Left hindlimb (tissue), 1 donor: ENCODE data around the gene AOAH.

Experiments used
- DNase-seq: peaks from one replicate; pipeline ENCODE4 v3.0.0-alpha.2; 2018

AOAH gene

GRCh38 chr7:36599645-36600313, 124.5 kb downstream of the AOAH start:
- no peak for DNase-seq

DNA sequence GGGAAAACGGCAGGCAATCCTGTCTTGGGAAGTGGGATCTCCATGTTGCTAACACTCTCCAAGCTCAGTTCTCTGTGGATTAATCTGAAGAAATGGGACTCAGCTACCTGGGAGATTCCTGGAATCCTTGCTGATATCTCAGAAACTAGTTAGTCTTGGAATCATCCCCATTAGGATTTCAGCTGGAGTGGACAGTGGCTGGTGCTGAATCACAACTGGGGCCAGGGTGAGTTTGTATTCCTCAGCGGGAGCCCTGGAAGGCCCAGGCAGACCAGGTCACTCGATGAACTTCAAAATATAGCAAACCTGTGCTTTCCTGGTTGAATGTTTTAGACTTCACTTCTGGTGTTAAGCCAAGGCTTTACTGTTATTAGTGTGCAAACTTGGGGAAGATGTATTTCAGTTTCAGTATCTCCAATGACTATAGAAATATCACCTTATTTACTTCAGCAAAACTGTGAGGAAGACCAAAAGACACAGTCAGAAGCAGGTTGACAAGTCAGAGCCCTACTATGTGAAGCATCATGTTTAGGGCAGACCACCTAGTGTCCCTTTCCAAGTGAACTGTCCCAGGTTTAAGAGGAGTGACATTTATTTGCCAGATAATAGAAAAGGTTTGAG, 126.1 kb downstream of the AOAH start:
- no peak for DNase-seq

DNA sequence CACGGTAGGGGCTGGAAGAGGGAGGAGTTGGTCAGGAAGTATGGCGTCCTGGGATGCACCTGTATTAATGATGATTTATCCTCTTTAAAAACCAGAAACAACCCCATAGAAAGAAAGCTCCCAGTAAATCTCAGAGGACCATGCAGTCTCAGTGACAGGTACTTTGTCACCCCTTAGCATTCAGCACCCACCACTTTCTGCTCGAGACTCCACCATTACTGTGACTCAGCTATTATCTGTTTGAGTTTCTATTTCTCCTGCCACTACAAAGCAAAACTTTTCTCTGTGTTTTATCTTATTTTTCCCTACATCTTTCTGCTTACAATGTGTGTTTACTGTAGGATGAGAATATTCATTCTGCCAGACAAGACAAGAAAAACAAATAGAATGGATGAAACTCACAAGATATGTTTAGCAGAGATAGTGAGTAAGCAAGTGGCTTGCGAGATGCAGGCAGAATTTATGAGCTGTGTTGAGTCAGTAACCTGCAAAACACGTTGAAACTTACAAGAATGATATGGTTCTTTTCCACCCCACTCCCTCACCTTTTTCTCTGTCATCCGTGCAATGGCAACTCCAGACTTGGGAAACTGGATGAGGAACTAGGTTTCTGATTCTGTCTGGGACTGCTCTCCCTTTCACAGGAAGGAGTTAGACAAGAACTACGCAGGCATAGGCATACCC, 127.1 kb downstream of the AOAH start:
- no peak for DNase-seq

GRCh38 chr7:36594445-36594844, 129.8 kb downstream of the AOAH start:
- no peak for DNase-seq

- DNase-seq: no peak
Measured at GRCh38 chr7:36591636-36592035, 132.7 kb downstream of the AOAH start.

- no peak for DNase-seq
Measured at GRCh38 chr7:36589391-36589790, 134.9 kb downstream of the AOAH start.

DNA sequence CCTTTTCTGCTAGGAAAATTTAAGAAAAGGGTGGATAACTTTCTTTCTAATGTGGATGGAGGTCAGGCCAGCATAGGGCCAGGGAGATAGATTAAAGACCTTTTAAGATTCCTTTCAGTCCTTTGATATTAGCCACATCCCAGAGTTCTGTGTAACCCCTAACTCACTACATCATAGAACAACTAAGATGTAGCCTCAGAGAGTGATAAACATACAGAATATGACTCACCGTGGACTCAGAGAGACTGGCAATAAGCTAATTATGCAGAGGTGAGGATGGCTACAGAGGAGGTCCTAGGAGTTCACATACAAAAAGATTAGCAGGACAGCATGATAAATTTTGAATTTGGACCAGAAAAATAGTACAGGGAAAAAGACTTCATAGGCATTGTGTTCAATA, 141.0 kb downstream of the AOAH start:
- DNase-seq: no peak

DNA sequence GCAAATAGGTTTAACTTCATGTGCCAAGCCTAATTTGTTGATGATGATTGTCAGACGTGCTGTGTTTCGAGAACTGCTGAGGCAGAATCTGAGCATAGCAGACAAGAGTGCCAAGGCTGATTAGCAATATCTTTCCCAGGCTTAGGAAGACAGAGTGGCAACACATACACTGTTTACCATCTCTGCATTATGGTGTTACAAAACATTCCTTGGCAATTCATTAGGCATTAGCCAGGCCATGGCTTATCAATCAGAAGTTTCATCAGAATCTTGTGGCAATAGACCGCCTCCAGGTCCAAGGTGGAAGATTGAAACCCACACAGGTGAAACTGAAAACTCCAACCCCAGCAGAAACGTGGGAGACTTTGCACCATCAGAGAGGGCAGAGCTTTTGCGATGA, 148.5 kb downstream of the AOAH start:
- DNase-seq: no peak

DNA sequence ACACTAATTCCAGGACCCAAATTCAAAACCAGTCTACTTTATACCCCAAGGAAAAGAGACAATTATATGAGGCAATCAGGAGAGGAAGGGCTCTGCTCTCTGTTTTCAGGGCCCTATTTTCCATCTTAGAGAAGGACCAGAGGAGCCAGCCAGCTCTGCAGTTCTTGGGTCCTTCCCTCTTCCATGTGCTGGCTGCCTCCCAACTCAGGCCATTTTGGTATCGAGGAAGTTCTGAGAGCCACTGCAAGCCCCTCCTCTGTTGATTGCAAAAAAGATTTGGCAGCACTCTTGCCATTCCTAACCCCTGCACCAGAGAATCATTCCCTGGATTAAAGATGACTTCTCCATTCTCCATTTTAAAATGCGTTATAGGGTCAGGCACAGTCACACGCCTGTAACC, 151.2 kb downstream of the AOAH start:
- no peak for DNase-seq

DNA sequence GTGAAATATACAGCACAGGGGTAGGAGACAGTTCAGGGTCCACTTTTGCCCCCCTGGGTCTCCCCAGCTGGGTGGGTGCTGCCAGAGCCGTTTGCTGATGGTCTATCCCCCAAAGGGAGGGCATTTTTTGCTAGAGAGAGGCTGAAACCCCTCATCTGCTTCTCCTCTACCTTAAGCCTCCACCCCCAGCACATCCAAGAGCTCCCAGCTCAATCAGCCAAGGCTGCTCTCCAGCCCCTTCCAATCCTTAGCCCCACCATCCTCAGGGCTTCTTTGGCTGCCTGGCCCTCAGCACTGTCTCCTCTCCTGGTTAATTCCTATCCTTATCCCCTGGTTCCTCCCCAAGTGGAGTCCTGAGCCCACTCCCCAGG, 153.1 kb downstream of the AOAH start:
- DNase-seq: no peak

GRCh38 chr7:36570528-36571189, 153.6 kb downstream of the AOAH start:
- DNase-seq: no peak

DNA sequence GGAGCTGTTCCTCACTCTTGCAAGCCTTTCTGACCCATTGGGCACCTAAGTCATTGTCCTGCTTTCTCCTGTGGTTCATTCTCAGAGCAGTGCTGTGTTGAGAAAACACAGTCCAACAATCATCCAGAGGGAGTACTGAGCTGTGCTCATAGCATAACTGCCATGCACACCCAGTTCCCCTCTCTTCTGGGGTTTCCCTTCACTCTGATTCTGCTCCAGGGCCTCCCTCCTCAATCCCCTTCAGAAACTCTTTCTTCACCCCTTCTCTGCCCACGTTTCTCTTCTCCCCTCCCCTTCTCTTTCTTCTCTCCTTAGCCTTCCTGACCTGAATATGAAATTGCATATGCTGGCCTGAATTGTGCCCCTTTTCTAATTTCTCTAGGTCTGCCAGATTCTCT, 155.8 kb downstream of the AOAH start:
- no peak for DNase-seq

DNA sequence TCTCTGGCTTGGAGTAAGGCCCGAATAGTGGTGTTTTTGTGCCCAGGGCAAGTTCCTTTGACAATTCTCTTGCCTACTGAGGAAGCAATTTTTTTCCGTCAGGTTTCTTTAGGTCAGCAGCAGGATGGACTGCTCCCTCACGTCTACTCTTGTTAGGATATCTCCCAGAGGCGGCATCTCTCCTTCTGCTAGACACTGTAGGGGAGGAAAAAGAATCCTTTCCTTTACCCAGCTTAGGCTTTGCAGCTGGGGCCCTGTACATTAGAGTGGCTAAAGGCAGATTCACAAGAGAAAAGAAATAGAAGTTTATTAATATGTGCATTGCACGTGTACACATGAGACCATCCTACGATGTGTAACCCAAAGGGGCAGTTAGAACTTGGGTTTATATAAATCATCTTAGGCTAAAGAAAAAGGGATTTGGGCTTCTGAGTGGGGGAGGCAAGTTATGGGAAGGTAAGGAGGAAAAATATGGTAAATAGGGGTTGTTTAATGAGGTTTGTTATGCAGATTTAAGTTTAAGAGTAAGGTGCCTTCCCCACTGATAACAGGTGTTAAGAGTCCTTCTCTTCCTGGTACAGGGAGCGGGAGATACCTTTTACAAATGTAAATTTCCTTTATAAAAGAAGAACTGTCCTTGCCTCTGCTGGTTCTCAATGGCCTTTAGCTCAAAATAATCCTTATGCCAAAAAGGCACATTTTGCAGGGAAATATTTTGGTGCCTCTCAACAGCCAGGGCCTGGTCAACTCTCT, 156.4 kb downstream of the AOAH start:
- DNase-seq: no peak

GRCh38 chr7:36565792-36566356, 158.4 kb downstream of the AOAH start:
- no peak for DNase-seq

DNA sequence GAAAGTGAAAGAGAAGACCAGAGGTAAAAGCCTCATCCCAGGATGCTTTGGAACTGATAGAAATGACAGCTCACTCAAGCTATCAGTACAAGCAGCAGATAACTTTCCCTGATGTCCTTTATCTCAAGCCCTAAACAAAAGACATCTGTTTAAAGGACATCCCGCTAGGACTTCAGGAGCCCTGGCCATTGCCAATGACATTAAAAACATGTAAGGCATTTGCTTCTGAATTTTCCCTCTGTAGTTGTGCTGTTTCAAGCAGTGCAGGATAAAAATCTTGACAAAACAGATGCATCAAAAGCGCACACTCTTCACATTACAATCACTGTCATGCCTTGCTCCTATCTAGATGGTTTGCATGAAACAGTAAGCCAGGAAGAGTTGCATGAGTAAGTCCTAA, 159.8 kb downstream of the AOAH start:
- DNase-seq: no peak

DNA sequence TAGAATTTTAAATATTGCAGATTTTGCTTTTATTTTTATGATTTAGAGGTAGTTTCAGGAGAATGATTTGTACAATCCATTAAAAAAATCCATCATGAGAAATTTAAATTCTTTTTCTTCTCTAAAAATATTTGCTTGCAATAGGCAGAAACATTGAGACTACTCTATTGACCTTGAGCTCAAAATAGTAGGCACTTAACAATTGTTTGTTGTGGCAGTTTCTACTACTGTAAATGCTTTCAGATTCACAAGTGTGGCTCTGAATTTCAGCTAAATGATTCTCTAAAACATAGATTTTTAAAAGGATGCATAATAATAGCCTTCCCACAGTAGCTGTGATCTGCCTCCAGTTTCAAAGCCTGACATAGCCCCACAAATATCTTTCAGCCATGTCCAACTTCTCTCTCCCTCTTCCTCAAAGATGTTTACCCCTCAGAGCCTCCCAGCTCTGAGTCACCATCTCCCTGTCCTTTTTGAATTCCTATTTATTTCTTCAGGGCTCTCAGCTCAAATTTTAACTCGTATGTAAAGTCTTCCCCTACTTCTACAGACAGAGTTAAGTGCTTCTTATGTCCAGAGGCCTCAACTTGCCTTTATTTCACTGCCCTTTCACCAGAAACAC, 160.5 kb downstream of the AOAH start:
- no peak for DNase-seq

- no peak for DNase-seq
Measured at GRCh38 chr7:36562121-36562520, 162.2 kb downstream of the AOAH start.

DNA sequence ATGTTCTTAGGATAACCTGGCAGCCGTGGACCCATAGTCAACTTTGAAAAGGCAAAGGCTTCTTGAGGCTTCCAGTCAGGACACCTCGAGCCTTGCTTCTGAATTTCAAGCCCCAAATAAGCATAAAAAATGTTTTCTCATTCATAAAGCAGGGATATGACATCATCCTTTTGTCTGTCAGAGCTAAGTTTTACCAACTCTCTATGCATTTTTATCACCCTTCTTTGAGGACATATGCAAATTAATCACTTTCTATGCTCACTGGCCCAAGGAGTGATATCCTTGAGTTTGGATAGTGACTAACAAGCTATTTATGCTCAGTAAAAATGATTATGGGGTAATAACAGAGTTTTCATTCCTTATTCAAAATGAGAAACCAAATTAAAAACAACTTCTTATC, 175.3 kb downstream of the AOAH start:
- DNase-seq: no peak

- DNase-seq: no peak
Measured at GRCh38 chr7:36547416-36547815, 176.9 kb downstream of the AOAH start.

- no peak for DNase-seq
Measured at GRCh38 chr7:36546331-36546730, 178.0 kb downstream of the AOAH start.

DNA sequence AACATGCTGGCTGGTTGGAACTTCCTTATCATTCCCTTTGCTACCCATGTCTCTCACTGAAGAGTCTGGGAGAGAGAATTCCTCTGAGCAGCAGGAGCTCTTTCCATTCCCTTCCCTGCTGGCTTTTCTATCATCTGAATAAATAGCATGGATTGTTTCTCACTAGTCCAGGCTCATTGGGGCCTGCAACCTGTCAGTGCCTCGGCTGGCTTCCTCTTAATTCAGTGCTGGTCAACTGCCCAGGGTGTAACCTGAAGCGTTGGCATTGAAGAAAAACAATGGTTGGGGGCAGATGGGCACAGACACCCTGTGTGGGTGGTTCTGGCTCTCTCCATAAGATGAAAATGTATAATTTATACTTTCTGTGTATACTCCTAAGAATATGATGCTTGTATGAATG, 179.0 kb downstream of the AOAH start:
- DNase-seq: no peak

DNA sequence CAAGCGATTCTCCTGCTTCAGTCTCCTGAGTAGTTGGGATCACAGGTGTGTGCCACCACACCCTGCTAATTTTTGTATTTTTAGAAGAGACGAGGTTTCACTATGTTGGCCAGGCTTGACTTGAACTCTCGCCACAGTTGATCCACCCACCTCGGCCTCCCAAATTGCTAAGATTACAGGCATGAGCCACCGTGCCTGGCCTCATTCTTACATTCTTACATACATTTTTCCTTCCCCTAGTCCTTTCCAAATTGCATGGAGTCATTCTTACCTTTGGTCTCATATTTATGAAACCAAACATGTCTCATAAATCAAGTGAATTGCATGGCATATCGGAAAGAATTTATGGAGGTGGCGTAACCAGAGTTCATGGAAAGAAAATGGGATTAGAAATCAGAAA, 186.2 kb downstream of the AOAH start:
- DNase-seq: no peak
